NT2/D1 (cell line): ENCODE measurements around the gene ROBO1.

Experiments
- DNase-seq: peaks from one replicate; pipeline ENCODE4 v3.0.0-alpha.2; 2011; ENCODE audit warnings: low read depth, low spot score
- H3K27me3 ChIP-seq: 2 replicates; pipeline ENCODE4 v1.6.0; 2011; ENCODE audit warnings: mild to moderate bottlenecking; ENCODE audit not compliant: insufficient read length, insufficient read depth
- H3K36me3 ChIP-seq: 2 replicates; pipeline ENCODE4 v1.6.1; 2011; ENCODE audit warnings: mild to moderate bottlenecking, low read length, mixed read lengths; ENCODE audit not compliant: insufficient read depth, insufficient read length
- H3K4me1 ChIP-seq: 2 replicates; pipeline ENCODE4 v1.5.1; 2011; ENCODE audit not compliant: insufficient read depth, insufficient read length
- H3K4me3 ChIP-seq: 2 replicates; pipeline ENCODE4 v1.5.1; 2011; ENCODE audit warnings: low read depth; ENCODE audit not compliant: insufficient read length
- H3K9ac ChIP-seq: 2 replicates; pipeline ENCODE4 v1.6.0; 2011; ENCODE audit warnings: low read depth; ENCODE audit not compliant: insufficient read length
- H3K9me3 ChIP-seq: 2 replicates; pipeline ENCODE4 v1.5.1; 2011; ENCODE audit warnings: mild to moderate bottlenecking, low read length; ENCODE audit not compliant: insufficient read depth
- SUZ12 ChIP-seq: IDR thresholded peaks from 2 replicates; pipeline ENCODE4 v1.6.1; 2011; ENCODE audit not compliant: insufficient read length, insufficient read depth; ENCODE audit errors: extremely low read depth
- YY1 ChIP-seq: IDR thresholded peaks from 2 replicates; pipeline ENCODE4 v1.6.1; 2011; ENCODE audit not compliant: insufficient read length, insufficient read depth
- ZNF274 ChIP-seq: IDR thresholded peaks from 2 replicates; pipeline ENCODE4 v1.6.1; 2011; ENCODE audit warnings: mild to moderate bottlenecking, low read depth, low read length

The ROBO1 gene

DNA sequence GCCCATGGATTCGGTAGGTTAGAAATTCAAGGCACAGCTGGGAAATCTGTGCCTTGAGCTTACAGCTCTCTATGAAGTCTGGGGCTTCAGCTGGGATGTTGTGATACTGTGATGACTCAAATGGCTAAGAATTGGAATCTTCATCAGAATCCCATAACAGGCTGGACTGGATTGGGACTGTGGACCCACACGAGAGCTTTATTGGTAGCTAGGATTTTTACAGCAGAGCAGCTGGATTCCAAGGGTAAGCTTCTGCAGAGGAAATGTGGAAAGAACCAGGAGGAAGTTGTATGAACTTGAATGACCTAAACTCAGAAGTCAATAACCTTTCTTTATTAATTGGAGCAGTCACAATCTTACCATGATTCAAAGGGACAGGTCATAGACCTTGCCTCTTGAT is 1187.1 kb downstream of the ROBO1 start:
- no peak for TF ChIP-seq ZNF274
- TF ChIP-seq YY1, result no peak
- TF ChIP-seq SUZ12, result no peak
- peaks cover 9% of the 10 kb centered on the region; the same call in 1 of the 2 replicates for H3K9me3 ChIP-seq
- H3K9ac ChIP-seq, result no peak overlapping the region
- no peaks in the 10 kb centered on the region for H3K36me3 ChIP-seq
- no peak for DNase-seq
- no peak overlapping the region for H3K4me3 ChIP-seq
- no peaks in the 10 kb centered on the region for H3K27me3 ChIP-seq
- no peaks in the 10 kb centered on the region for H3K4me1 ChIP-seq

DNA sequence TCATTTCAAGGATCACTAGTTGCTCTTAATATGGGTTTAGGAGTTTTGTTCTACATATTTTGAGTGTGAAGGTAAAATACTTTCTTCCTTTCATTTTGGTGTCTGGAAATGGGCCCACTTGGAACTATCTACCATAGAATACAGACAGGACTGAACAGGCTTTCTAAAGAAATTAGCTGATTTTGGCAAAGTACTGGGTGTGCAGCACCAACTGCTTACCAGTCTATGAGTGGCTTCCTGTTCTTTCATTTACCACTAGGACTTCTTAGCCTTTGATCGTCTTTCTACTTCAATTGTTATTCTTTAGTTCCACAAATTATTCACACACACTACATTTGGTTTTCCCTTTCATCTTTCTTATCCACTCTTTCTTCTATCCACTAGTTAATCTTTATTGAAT is 1196.3 kb downstream of the ROBO1 start:
- Histone ChIP-seq H3K9ac (no peak overlapping the region), H3K4me1 (no peaks in the 10 kb centered on the region), H3K9me3 (no peaks in the 10 kb centered on the region), H3K27me3 (no peaks in the 10 kb centered on the region), H3K36me3 (no peaks in the 10 kb centered on the region), H3K4me3 (no peak overlapping the region)
- no peak for DNase-seq
- TF ChIP-seq ZNF274 (no peak), SUZ12 (no peak), YY1 (no peak)

DNA sequence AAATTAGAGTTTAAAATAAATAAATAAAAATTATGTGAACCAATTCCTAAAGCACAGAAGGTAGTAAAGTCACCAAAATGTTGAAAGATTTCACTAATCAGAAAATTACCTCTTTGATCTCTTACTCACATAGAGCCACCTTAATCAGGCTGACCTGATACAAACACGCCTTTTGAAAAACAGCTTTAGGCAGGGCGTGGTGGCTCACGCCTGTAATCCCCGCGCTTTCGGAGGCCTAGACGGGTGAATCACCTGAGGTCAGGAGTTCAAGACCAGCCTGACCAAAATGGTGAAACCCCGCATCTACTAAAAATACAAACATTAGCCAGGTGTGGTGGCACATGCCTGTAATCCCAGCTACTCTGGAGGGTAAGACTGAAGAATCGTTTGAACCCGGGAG is 1197.3 kb downstream of the ROBO1 start:
- Histone ChIP-seq H3K9me3 (peaks cover 9% of the 10 kb centered on the region; the same call in 1 of the 2 replicates), H3K27me3 (no peaks in the 10 kb centered on the region), H3K4me1 (no peaks in the 10 kb centered on the region), H3K36me3 (no peaks in the 10 kb centered on the region), H3K9ac (no peak overlapping the region), H3K4me3 (no peak overlapping the region)
- DNase-seq, result no peak
- TF ChIP-seq ZNF274 (no peak), SUZ12 (no peak), YY1 (no peak)

DNA sequence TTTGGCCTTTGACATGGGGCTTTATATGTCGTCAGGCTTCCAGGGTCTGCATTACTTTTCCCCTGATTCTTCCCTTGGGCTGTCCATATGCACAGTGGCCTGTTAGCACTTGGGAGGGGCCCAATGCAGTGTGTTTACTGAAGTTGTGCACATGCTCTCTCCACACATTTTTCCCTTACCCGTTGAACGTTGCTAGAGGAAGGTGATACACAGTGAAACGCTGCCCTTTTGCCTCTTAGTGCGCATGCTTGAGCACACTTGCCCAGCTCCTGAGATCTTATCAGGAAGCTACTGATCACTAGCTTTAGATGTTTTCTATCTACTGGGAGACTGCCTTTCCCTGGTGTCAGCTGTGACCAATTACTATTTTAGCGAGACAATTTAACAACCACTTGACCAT is 1198.0 kb downstream of the ROBO1 start:
- Histone ChIP-seq H3K4me1 (no peaks in the 10 kb centered on the region), H3K9me3 (peaks cover 14% of the 10 kb centered on the region), H3K36me3 (no peaks in the 10 kb centered on the region), H3K27me3 (no peaks in the 10 kb centered on the region), H3K4me3 (no peak overlapping the region), H3K9ac (no peak overlapping the region)
- no peak for DNase-seq
- TF ChIP-seq ZNF274, result no peak
- TF ChIP-seq SUZ12, result no peak
- no peak for TF ChIP-seq YY1

DNA sequence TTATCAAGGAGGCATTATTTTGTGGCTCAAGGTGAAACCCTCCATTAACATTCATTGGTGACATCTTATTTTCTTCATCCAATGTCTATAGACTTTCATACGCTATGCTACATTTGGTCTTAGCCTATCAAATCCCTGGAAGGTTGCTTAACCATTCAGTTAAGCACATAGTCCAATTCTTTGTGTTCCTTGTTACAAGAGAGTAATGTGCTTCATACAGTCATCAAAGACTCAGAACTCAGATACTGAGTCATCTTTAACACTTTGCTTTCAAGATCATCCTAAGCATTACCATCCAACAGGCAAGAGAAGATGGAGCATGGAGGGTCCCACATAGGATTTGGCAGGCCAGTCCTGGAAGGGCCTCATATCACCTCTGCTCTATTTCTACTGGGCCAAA is 1202.1 kb downstream of the ROBO1 start:
- H3K27me3 ChIP-seq, result no peaks in the 10 kb centered on the region
- TF ChIP-seq YY1, result no peak
- TF ChIP-seq SUZ12, result no peak
- no peak for TF ChIP-seq ZNF274
- H3K9ac ChIP-seq, result no peak overlapping the region
- H3K4me1 ChIP-seq, result no peaks in the 10 kb centered on the region
- no peak overlapping the region for H3K4me3 ChIP-seq
- H3K36me3 ChIP-seq, result no peaks in the 10 kb centered on the region
- H3K9me3 ChIP-seq, result peaks cover 21% of the 10 kb centered on the region
- DNase-seq, result no peak

DNA sequence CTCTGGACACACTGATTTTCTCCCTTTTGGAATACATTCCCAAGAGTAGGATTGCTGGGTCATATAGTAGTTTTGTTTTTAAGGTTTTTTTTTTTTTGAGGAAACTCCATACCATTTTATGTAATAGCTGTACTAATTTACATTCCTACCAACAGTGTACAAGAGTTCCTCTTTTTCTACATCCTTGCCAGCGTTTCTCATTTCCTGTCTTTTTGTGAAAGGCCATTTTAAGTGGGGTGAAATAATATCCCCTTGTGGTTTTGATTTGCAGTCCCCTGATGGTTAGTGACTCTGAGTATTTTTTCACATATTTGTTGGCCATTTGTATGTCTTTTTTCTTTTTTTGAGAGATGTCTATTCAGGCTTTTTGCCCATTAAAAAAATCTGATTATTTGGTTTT is 1205.5 kb downstream of the ROBO1 start:
- no peak for TF ChIP-seq ZNF274
- TF ChIP-seq SUZ12, result no peak
- no peak for TF ChIP-seq YY1
- Histone ChIP-seq H3K9me3 (peaks cover 21% of the 10 kb centered on the region), H3K9ac (no peak overlapping the region), H3K36me3 (no peaks in the 10 kb centered on the region), H3K4me3 (no peak overlapping the region), H3K27me3 (no peaks in the 10 kb centered on the region), H3K4me1 (no peaks in the 10 kb centered on the region)
- no peak for DNase-seq
